Activated CD8-positive, alpha-beta T cell treated with anti-CD3 and anti-CD28 coated beads for 36 hours (primary cell): ENCODE data around the gene SMCO3. TPM values are rescaled to one million over a fixed set of nuclear protein-coding genes. Genes with fewer than 3 reads are reported as not detected.

Source experiments
- ATAC-seq: fragments of 200-7000 bp; cut with Tn5 transposase; one replicate; pipeline ENCODE4 v1.10.0; 2021; ENCODE audit warnings: mild to moderate bottlenecking, moderate library complexity
- CTCF ChIA-PET: fragments of 350-600 bp; sonication (Branson Sonifier 250); formaldehyde crosslinking; loops from one replicate; lab custom pipeline; 2021; ENCODE audit warnings: antibody characterized with exemption; lab: Charles Lee
- POLR2A ChIA-PET: fragments of 350-600 bp; sonication (Branson Sonifier 250); formaldehyde crosslinking; loops from one replicate; lab custom pipeline; 2021; ENCODE audit warnings: antibody characterized with exemption; lab: Charles Lee
- DNase-seq: peaks from one replicate; pipeline ENCODE4 v3.0.0-alpha.2; 2020
- H3K27ac Mint-ChIP-seq: one replicate; pipeline ENCODE4 v1.8.0; 2021; ENCODE audit warnings: mild to moderate bottlenecking, mixed read lengths
- H3K27me3 Mint-ChIP-seq: one replicate; pipeline ENCODE4 v1.8.0; 2021; ENCODE audit warnings: mixed read lengths
- H3K36me3 Mint-ChIP-seq: one replicate; pipeline ENCODE4 v1.8.0; 2021; ENCODE audit warnings: low read depth, mixed read lengths
- H3K4me1 Mint-ChIP-seq: one replicate; pipeline ENCODE4 v1.8.0; 2021; ENCODE audit warnings: low read depth, mixed read lengths
- H3K4me3 Mint-ChIP-seq: one replicate; pipeline ENCODE4 v1.8.0; 2021; ENCODE audit warnings: mild to moderate bottlenecking, moderate library complexity, mixed read lengths
- H3K9me3 Mint-ChIP-seq: one replicate; pipeline ENCODE4 v1.8.0; 2021; ENCODE audit warnings: mixed read lengths
- CTCF ChIP-seq: fragments of 200-600 bp; IDR thresholded peaks from one replicate; pipeline ENCODE4 v1.8.0; 2022; ENCODE audit warnings: antibody characterized with exemption, mild to moderate bottlenecking
- intact Hi-C: fragments of 100-400 bp; cut with micrococcal nuclease; formaldehyde crosslinking; loops from one replicate; pipeline ENCODE4 v1.10.0; 2022
- total RNA-seq, 2 experiments: library from RNA; stranded (reverse); gene quantifications; one replicate each; pipeline ENCODE4 v1.2.3, GENCODE V29; 2021

SMCO3 gene
- total RNA-seq, 2 experiments from 2014 or later = not detected

GRCh38 chr12:14834509-14834908 is 20.5 kb upstream of the SMCO3 start:
- CTCF ChIA-PET = interaction anchor here (1.3 to 2.4 kb wide), 2 partner anchors 10 to 161 kb away, joined by 4 to 8 read pairs; no protein-coding TSS in a partner anchor
- no peak for TF ChIP-seq CTCF
- no peaks in the 10 kb centered on the region for H3K36me3 Mint-ChIP-seq
- DNase-seq = no peak
- H3K4me1 Mint-ChIP-seq = no peaks in the 10 kb centered on the region
- ATAC-seq = no peak
- H3K9me3 Mint-ChIP-seq = no peaks in the 10 kb centered on the region
- POLR2A ChIA-PET = no interaction called here
- peaks cover 20% of the 10 kb centered on the region for H3K27me3 Mint-ChIP-seq
- H3K4me3 Mint-ChIP-seq = no peak overlapping the region
- intact Hi-C loops = no loop called here
- no peak overlapping the region for H3K27ac Mint-ChIP-seq

GRCh38 chr12:14833952-14834351 is 20.0 kb upstream of the SMCO3 start:
- no peak for ATAC-seq
- POLR2A ChIA-PET = no interaction called here
- H3K27me3 Mint-ChIP-seq = peaks cover 18% of the 10 kb centered on the region
- TF ChIP-seq CTCF = no peak
- intact Hi-C loops = no loop called here
- H3K9me3 Mint-ChIP-seq = no peaks in the 10 kb centered on the region
- no peak overlapping the region for H3K4me3 Mint-ChIP-seq
- H3K36me3 Mint-ChIP-seq = no peaks in the 10 kb centered on the region
- CTCF ChIA-PET = interaction anchor here (1.3 to 2.4 kb wide), 2 partner anchors 9 to 161 kb away, joined by 4 to 8 read pairs; no protein-coding TSS in a partner anchor
- no peaks in the 10 kb centered on the region for H3K4me1 Mint-ChIP-seq
- DNase-seq = no peak
- H3K27ac Mint-ChIP-seq = no peak overlapping the region

- no peaks in the 10 kb centered on the region for H3K9me3 Mint-ChIP-seq
- no peak for TF ChIP-seq CTCF
- no peak for DNase-seq
- no peak for ATAC-seq
- POLR2A ChIA-PET = no interaction called here
- no peaks in the 10 kb centered on the region for H3K36me3 Mint-ChIP-seq
- CTCF ChIA-PET = interaction anchor here (1.3 to 2.4 kb wide), 2 partner anchors 9 to 162 kb away, joined by 4 to 8 read pairs; no protein-coding TSS in a partner anchor
- peaks cover 18% of the 10 kb centered on the region for H3K27me3 Mint-ChIP-seq
- H3K27ac Mint-ChIP-seq = no peak overlapping the region
- intact Hi-C loops = no loop called here
- no peak overlapping the region for H3K4me3 Mint-ChIP-seq
- no peaks in the 10 kb centered on the region for H3K4me1 Mint-ChIP-seq
Observed at GRCh38 chr12:14833336-14833735, 19.4 kb upstream of the SMCO3 start.

- peak; percentile 55 for ATAC-seq
- CTCF ChIA-PET = interaction anchor here (1.0 to 2.1 kb wide), 7 partner anchors 8 to 392 kb away, joined by 3 to 6 read pairs (median 4); partner anchors contain the start of gene RERG
- POLR2A ChIA-PET = no interaction called here
Observed at GRCh38 chr12:14828892-14829291, 14.9 kb upstream of the SMCO3 start.

More at GRCh38 chr12:14828892-14829291, 14.9 kb upstream of the SMCO3 start:
- H3K4me1 Mint-ChIP-seq = peaks cover 14% of the 10 kb centered on the region
- no peak overlapping the region for H3K27ac Mint-ChIP-seq
- peaks cover 7% of the 10 kb centered on the region for H3K27me3 Mint-ChIP-seq
- H3K4me3 Mint-ChIP-seq = no peak overlapping the region
- no peak for DNase-seq
- H3K9me3 Mint-ChIP-seq = no peaks in the 10 kb centered on the region
- TF ChIP-seq CTCF = no peak
- intact Hi-C loops = no loop called here
- H3K36me3 Mint-ChIP-seq = no peaks in the 10 kb centered on the region
